Neural progenitor cell (in vitro differentiated cells): ENCODE measurements around the gene GRID1.

Experiments used
- CTCF ChIP-seq: fragments of 200-600 bp; sonication (generic); IDR thresholded peaks from 2 replicates; pipeline ENCODE4 v1.5.1; 2017; ENCODE audit warnings: antibody characterized with exemption, mild to moderate bottlenecking
- EZH2 ChIP-seq: fragments of 200-600 bp; sonication (generic); IDR thresholded peaks from 2 replicates; pipeline ENCODE4 v1.6.1; 2017; ENCODE audit warnings: antibody characterized with exemption, mild to moderate bottlenecking, moderate library complexity
- EZH2phosphoT487 ChIP-seq: fragments of 200-600 bp; sonication (generic); IDR thresholded peaks from 2 replicates; pipeline ENCODE4 v1.6.1; 2017; ENCODE audit warnings: antibody characterized with exemption

- TF ChIP-seq CTCF: no peak
- TF ChIP-seq EZH2: no peak
- no peak for TF ChIP-seq EZH2phosphoT487
Measured at GRCh38 chr10:85598646-85599045, 767.9 kb downstream of the GRID1 start.
